Endothelial cell of umbilical vein (primary cell): Measurements from ENCODE around the gene ADGB. TPM values are rescaled to one million over a fixed set of nuclear protein-coding genes. Genes with fewer than 3 reads are reported as not detected.

Experiments used
- BruUV-seq: library from RNA; stranded (reverse); fragments of 400-500 nt; replicated peaks from 2 replicates; lab custom pipeline; 2021; lab: Mats Ljungman, UMichigan
- CTCF ChIA-PET: fragments of 300-600, 350-600 bp; sonication (Branson Sonifier 250); formaldehyde crosslinking; loops from one replicate; lab custom pipeline; 2021; ENCODE audit warnings: antibody characterized with exemption, inconsistent platforms; lab: Charles Lee
- POLR2A ChIA-PET: fragments of 300-600, 350-600 bp; sonication (Branson Sonifier 250); formaldehyde crosslinking; loops from one replicate; lab custom pipeline; 2021; ENCODE audit warnings: antibody characterized with exemption, inconsistent platforms; lab: Charles Lee
- DNase-seq: peaks from one replicate; pipeline ENCODE4 v3.0.0-alpha.2; 2011; ENCODE audit warnings: low read depth, low spot score
- FAIRE-seq: peaks from 2 replicates; lab custom pipeline; 2011; peaks lifted over from hg19 to GRCh38; lab: Jason Lieb, UNC
- H2AFZ ChIP-seq: 2 replicates; pipeline ENCODE4 v1.6.0; 2012; ENCODE audit warnings: low read depth, low read length, control low read depth, inconsistent platforms
- H3K27ac ChIP-seq: 2 replicates; pipeline ENCODE4 v1.5.1; 2011; ENCODE audit warnings: low read depth, mild to moderate bottlenecking, control low read depth, low read length, moderate library complexity; ENCODE audit not compliant: insufficient read depth
- H3K27me3 ChIP-seq, 2 experiments: 2 replicates each; pipeline versions ENCODE4 v1.6.0 to v1.6.1; 2011; ENCODE audit warnings: low read length in 2 of 2, mixed read lengths in 1 of 2; ENCODE audit not compliant: control insufficient read depth in 2 of 2, insufficient read depth in 2 of 2
- H3K36me3 ChIP-seq, 2 experiments: 2 replicates in 1 of 2; 3 replicates in 1 of 2; pipeline ENCODE4 v1.5.1; 2011; ENCODE audit warnings: low read length in 2 of 2, mild to moderate bottlenecking in 1 of 2, moderate library complexity in 1 of 2; ENCODE audit not compliant: control insufficient read depth in 2 of 2, insufficient read depth in 2 of 2; ENCODE audit errors: extremely low read depth in 1 of 2
- H3K4me1 ChIP-seq: 3 replicates; pipeline ENCODE4 v1.5.1; 2011; ENCODE audit warnings: mild to moderate bottlenecking, low read length; ENCODE audit not compliant: control insufficient read depth, insufficient read depth; ENCODE audit errors: extremely low read depth
- H3K4me2 ChIP-seq: 2 replicates; pipeline ENCODE4 v1.6.1; 2011; ENCODE audit warnings: low read length, control low read depth, mixed read lengths; ENCODE audit not compliant: insufficient read depth
- H3K4me3 ChIP-seq, 3 experiments: fragments of 200-600 bp in 1 of 3; sonication (generic), shearing (Covaris generic) in 1 of 3; replicated peaks in 1 of 3; 2 replicates each; pipeline ENCODE4 v1.5.1; 2011 to 2016; ENCODE audit warnings: control low read depth in 3 of 3, low read length in 3 of 3, mild to moderate bottlenecking in 2 of 3, inconsistent platforms in 1 of 3, low read depth in 1 of 3, moderate library complexity in 1 of 3; ENCODE audit not compliant: insufficient read depth in 1 of 3
- H3K79me2 ChIP-seq: 2 replicates; pipeline ENCODE4 v1.6.0; 2012; ENCODE audit warnings: low read length, inconsistent platforms; ENCODE audit not compliant: control insufficient read depth, insufficient read depth
- H3K9ac ChIP-seq: replicated peaks from 2 replicates; pipeline ENCODE3; 2011; ENCODE audit warnings: low read length, control low read depth; ENCODE audit not compliant: insufficient read depth; ENCODE audit errors: extremely low read depth
- H3K9me1 ChIP-seq: replicated peaks from 3 replicates; pipeline ENCODE4 v1.6.0; 2011; ENCODE audit warnings: mild to moderate bottlenecking, low read length; ENCODE audit not compliant: control insufficient read depth, insufficient read depth; ENCODE audit errors: extremely low read depth
- H3K9me3 ChIP-seq: replicated peaks from 2 replicates; pipeline ENCODE4 v1.5.1; 2012; ENCODE audit warnings: low read length, inconsistent platforms; ENCODE audit not compliant: control insufficient read depth, insufficient read depth
- H4K20me1 ChIP-seq: replicated peaks from 2 replicates; pipeline ENCODE3; 2011; ENCODE audit warnings: mild to moderate bottlenecking, low read length; ENCODE audit not compliant: control insufficient read depth, insufficient read depth; ENCODE audit errors: extremely low read depth
- GATA2 ChIP-seq: IDR thresholded peaks from 2 replicates; pipeline ENCODE4 v1.7.0; 2011; ENCODE audit warnings: low read depth, mild to moderate bottlenecking, moderate library complexity, mixed read lengths, low read length; ENCODE audit not compliant: insufficient read length, insufficient read depth
- MAX ChIP-seq: IDR thresholded peaks from 2 replicates; pipeline ENCODE4 v1.6.1; 2011; ENCODE audit not compliant: insufficient read depth, insufficient read length
- POLR2A ChIP-seq: IDR thresholded peaks from 2 replicates; pipeline ENCODE4 v1.6.1; 2012; ENCODE audit warnings: low read depth, mild to moderate bottlenecking, control low read depth, low read length
- POLR2AphosphoS5 ChIP-seq: IDR thresholded peaks from 2 replicates; pipeline ENCODE4 v1.6.1; 2012; ENCODE audit warnings: low read depth, mild to moderate bottlenecking, control low read depth, low read length, moderate library complexity; ENCODE audit not compliant: insufficient read depth
- dilution Hi-C: fragments of 300-500 bp; cut with MboI; formaldehyde crosslinking; loops from one replicate; pipeline ENCODE4 v1.15.0; 2019; ENCODE audit warnings: low sequenced_read_pairs; ENCODE audit not compliant: extremely low pct_ligation_motif_present
- intact Hi-C: fragments of 100-400 bp; cut with micrococcal nuclease; formaldehyde crosslinking; loops from one replicate; pipeline ENCODE4 v1.10.0; 2022
- polyA plus RNA-seq, 4 experiments: library from polyadenylated mRNA; depleted of rRNA in 3 of 4; stranded (reverse) in 3 of 4; unstranded in 1 of 4; fragments of >200 nt; gene quantifications; 2 replicates each; pipeline versions ENCODE4 v1.2.1 to v1.2.3, GENCODE V29; 2011 to 2012; ENCODE audit warnings: missing spikeins in 1 of 4
- total RNA-seq: library from RNA; stranded (reverse); gene quantifications from 2 replicates; pipeline ENCODE4 v1.2.3, GENCODE V29; 2021
- TF ChIP-seq, protein P1 (sequence below), 2 donors: IDR thresholded peaks; 1 replicate in 1 of 2; 2 replicates in 1 of 2; pipeline ENCODE4 v1.5.1; 2011; ENCODE audit warnings: low read length in 2 of 2, mild to moderate bottlenecking in 2 of 2, moderate library complexity in 2 of 2, control low read depth in 1 of 2, inconsistent platforms in 1 of 2, low read depth in 1 of 2; ENCODE audit not compliant: insufficient read depth in 1 of 2; ENCODE audit errors: extremely low read depth in 1 of 2

ADGB gene
- total and polyA plus RNA-seq, 2 donors (not counting 3 experiments of a cell fraction or from before 2014, with no cell fraction given), result not detected

DNA sequence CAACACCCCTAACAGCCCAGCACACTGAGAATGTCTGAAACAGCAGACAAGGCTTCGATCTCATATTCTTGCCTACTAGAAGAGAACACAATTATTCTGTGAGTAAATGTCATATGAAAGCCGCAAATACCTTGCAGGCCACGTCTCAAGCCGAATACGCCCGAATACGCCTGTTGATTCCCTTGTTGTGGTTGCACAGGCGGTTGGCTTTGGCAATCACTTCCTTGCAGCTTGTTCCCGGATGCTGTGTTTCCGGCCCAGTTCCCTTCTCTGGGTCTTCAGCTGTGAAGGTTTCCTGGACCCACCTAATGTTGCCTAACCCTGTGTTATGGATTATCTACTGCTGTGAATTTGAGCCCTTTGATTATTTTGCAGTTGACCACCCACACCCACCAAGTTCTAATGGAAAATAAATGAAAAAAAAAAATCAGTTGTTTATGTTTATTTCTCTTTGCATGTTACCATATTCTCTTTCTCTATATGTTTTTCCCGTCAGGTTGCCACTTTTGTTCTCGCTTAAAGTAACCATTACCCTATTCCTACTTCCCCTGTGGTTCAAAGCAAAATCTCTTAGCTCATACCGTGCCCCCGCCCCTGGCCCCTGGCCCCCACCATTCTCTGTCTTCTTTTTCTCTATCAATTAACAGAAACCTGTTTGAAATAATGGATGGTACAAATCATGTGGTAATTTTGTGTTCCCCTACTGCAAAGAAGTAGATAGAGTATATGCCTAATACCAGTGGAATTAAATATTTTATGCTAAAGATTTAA lies 172.4 kb downstream of the ADGB start:
- dilution Hi-C loops, result no loop called here
- peak overlapping the region; percentile 33 for H3K27ac ChIP-seq
- H3K9ac ChIP-seq, result no peak overlapping the region
- ChIA-PET POLR2A (no interaction called here), CTCF (interaction anchor here (1.2 kb wide), 1 partner anchor 842 kb away, joined by 3 read pairs; no protein-coding TSS in a partner anchor)
- FAIRE-seq, result peak; percentile 80
- no TSS peak for BruUV-seq
- no peaks in the 10 kb centered on the region for H3K9me1 ChIP-seq
- intact Hi-C loops, result loop anchor here (5.0 to 10.0 kb wide), 2 partner anchors 414 to 806 kb away; partner anchors contain the start of gene SHPRH
- H3K9me3 ChIP-seq, result no peaks in the 10 kb centered on the region
- H3K4me3 ChIP-seq, result no peak overlapping the region
- H3K36me3 ChIP-seq, result no peaks in the 10 kb centered on the region
- H3K4me1 ChIP-seq, result peaks cover 7% of the 10 kb centered on the region
- peak overlapping the region; percentile 79 for H2AFZ ChIP-seq
- TF ChIP-seq GATA2 (peak; percentile 42), POLR2A (peak; percentile 40), MAX (no peak), POLR2AphosphoS5 (peak; percentile 41)
- TF ChIP-seq, protein P1, sequence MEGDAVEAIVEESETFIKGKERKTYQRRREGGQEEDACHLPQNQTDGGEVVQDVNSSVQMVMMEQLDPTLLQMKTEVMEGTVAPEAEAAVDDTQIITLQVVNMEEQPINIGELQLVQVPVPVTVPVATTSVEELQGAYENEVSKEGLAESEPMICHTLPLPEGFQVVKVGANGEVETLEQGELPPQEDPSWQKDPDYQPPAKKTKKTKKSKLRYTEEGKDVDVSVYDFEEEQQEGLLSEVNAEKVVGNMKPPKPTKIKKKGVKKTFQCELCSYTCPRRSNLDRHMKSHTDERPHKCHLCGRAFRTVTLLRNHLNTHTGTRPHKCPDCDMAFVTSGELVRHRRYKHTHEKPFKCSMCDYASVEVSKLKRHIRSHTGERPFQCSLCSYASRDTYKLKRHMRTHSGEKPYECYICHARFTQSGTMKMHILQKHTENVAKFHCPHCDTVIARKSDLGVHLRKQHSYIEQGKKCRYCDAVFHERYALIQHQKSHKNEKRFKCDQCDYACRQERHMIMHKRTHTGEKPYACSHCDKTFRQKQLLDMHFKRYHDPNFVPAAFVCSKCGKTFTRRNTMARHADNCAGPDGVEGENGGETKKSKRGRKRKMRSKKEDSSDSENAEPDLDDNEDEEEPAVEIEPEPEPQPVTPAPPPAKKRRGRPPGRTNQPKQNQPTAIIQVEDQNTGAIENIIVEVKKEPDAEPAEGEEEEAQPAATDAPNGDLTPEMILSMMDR (IDR thresholded peaks at IDR 0.05; ENCODE audit: extremely low read depth in 1 of 2, insufficient read depth in 1 of 2, low read depth in 1 of 2, low read length in 2 of 2), result no peak
- no peaks in the 10 kb centered on the region for H3K79me2 ChIP-seq
- peak overlapping the region; percentile 39 for H3K4me2 ChIP-seq
- no peaks in the 10 kb centered on the region for H3K27me3 ChIP-seq
- no peaks in the 10 kb centered on the region for H4K20me1 ChIP-seq
- peak; percentile 70 for DNase-seq
